ENCODE data around the gene PTGES.
"Not testable (repeated sequence)": the region's sequence is repeated elsewhere in the genome, so short reads cannot be mapped to it uniquely, and the experiment has no call there.

The PTGES gene, protein sequence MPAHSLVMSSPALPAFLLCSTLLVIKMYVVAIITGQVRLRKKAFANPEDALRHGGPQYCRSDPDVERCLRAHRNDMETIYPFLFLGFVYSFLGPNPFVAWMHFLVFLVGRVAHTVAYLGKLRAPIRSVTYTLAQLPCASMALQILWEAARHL

DNA sequence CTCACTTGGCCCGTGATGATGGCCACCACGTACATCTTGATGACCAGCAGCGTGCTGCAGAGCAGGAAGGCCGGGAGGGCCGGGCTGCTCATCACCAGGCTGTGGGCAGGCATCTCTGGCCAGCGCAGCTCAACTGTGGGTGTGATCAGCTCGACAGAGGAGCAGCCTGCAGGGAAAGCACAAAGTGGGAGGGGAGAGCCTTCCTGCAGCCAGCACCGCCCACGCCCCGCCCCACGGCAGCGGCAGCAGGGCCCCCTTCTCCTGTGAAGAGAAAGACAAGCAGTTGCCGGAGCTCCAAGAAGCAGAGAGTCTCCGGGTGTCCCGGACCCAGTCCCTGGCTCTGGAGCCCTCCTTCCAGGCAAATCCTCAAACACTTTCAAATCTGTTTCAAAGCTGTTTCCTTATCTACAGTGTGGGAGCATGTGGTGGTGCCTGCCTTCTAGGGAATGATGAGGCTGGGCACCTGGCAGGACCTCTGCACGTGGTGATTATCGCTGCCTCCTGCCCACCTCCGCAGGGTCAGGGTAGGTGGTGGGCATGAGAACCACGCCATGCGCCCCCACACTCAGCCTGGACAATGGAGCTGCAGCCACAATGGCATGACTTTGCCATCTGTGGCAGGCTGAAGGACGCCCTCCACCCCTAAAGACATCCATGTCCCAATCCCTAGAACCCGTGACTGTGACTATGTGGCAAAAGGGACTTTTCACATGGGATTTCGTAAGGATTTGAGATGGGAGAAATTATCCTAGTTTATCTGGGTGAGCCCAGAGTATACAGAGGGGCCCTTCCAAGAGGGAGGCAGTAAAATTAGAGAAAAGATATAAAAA is at the start of gene PTGES:
Gene PTGES (minus strand): TSS at position 143 of the 830 bp plus-strand sequence. CDS start 30 bp downstream, at position 113.
- no peak for FAIRE-seq

DNA sequence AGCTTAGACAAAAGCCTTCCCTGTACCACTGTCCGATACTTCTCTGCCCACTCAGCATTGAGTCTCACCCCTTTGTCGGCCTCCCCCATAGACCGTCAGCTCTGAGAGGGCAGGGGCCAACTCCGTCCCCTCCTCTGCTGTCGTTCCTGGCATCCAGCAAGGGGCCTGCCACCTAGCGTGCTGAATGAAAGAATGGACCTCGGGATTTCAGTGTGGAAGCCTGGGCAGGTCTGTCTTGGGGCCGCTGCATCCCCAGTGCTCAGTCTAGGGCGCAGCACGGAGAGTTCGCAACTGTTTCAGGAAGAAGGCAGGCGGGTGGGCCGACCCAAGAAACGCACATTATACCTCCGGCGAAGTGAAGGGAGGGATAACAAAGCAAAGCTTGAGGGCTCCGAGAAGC is 48.7 kb upstream of the PTGES start:
- FAIRE-seq: no peak

DNA sequence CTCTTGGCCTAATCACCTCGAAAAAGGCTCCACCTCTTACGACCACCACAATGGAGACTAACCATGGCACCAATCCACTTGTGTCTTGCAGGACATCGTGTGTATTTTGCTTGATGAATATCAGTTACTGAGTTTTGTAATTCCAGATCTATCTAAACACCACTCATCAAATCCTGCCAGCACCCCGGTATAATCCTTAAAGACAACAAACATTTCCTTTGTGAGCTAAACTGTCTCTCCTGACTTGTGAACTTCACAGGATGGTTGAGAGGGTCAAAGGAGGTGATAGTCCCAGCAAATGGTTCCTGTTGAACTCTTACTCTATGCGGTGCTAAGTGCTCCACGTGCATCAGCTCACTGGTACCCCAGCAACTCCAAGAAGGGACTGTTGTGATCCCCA is 46.1 kb upstream of the PTGES start:
- FAIRE-seq: no peak

DNA sequence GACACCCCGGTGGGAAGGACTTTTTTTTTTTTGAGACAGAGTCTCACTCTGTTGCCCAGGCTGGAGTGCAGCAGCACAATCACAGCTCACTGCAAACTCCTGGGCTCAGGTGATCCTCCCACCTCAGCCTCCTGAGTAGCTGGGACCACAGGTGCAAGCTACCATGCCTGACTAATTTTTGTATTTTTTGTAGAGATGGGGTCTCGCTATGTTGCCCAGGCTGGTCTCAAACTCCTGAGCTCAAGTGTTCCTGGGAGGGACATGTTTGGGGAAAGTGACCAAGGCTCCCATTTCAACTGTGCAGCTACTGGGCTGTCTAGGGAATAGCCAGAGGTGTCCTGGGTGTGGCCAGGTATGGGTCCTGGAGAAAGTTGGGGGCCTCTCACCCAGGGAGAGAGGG is 43.2 kb upstream of the PTGES start:
- not testable (repeated sequence) for FAIRE-seq

DNA sequence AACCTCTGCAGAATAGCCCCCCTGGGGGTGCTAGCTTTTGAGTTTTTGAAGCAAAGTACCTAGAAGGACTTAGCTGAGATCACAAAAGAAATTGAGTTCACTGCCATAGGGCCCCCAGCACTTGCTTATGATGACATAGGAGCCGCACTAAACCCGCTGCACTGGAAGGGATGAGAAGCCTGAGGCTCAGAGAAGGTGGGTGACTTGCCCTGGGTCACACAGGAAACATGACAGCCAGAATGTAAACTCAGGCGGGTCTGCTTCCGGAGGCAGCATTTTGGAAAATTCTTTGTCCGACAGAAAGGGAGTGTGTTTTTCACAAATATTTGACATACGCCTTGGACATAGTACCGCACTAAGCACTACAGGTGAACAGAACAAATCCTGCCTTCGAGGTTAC is 41.7 kb upstream of the PTGES start:
- no peak for FAIRE-seq

DNA sequence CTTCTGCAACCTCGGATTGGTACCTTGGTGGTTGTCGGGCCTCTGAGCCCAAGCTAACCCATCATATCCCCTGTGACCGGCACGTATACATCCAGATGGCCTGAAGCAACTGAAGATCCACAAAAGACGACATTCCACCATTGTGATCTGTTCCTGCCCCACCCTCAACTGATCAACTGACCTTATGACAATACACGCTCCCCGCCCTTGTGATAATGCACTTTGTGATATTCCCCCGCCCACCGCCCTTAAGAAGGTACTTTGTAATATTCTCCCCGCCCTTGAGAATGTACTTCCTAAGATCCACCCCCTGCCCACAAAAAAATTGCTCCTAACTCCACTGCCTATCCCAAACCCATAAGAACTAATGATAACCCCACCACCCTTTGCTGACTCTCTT is 33.6 kb upstream of the PTGES start:
- no peak for FAIRE-seq

DNA sequence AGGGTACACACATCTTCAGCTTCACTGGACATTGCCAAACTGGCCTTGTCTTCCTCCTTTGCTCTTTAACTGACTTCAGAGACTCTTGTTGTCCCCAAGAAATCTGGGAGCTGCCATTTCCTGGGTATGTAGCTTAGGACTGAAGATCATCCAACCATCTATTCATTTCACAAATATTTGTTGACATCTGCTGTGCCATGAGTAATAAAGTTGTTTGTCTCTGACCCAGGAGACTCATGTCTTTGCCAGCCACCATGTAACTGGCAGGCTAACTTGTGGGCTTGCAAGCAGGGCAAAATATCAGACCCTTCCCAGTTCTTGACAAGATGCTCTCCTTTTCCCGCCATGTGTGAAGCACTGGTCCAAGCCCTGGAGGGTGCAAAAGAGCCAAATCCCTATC is 33.0 kb upstream of the PTGES start:
- FAIRE-seq: no peak

DNA sequence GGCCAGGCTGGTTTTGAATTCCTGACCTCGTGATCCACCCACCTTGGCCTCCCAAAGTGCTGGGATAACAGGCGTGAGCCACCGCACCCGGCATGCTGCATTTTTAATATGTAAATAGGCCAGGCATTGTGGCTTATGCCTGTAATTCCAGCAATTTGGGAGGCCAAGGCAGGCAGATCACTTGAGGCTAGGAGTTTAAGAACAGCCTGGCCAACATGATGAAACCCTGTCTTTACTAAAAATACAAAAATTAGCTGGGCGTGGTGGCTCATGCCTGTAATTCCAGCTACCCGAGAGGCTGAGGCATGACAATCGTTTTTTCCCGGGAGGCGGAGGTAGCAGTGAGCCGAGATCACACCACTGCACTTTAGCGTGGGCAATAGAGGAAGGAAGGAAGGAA is 32.1 kb upstream of the PTGES start:
- FAIRE-seq: not testable (repeated sequence)

DNA sequence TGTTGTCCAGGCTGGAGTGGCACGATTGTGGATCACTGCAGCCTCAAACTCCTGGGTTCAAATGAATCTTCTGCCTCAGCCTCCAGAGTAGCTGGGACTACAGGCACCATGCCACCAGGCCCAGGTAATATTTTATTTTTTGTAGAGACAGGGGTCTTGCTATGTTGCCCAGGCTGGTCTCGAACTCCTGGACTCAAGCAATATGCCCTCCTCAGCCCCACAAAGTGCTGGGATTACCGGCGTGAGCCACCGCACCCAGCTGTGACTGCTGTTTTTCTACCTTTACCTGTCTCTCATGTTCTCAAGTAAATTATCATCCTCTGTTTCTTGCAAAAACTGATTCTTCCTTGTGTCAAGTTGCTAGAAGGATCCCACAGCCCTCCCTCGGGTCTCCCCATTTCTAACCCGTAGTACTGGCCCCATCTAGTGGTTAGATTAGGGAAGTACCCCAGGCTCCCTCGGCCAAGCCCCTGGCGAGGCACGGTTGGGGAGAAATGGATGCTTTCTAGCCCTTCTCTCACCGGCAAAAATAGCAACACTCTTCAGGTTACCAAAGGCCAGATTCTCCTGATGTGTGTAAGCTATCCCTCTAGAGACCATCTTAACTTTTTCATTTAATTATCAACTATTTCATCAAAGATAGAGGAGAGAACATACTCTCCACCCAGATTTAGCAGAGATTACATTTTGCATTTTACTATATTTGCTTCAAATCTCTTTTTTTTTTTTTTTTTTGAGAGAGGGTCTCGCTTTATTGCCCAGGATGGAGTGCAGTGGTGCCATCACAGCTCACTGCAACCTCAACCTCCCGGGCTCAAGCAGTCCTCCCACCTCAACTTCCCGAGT is 30.9 kb upstream of the PTGES start:
- no peak for FAIRE-seq

DNA sequence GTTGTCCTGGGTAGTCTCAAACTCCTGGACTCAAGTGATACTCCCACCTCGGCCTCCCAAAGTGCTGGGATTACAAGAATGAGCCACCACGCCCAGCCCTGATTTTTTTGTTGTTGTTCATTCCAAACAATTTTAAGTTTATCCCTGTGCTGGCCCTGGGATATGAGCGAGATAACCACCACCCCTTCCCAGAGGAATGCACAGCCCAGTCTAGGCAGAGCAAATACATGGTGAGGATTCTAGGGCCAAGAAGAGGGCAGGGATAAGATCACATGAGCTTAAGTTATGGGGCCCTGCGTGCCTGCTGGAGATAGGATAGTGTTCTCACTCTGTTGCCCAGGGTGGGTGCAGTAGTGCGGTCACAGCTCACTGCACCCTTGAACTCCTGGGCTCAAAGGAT is 29.1 kb upstream of the PTGES start:
- no peak for FAIRE-seq

DNA sequence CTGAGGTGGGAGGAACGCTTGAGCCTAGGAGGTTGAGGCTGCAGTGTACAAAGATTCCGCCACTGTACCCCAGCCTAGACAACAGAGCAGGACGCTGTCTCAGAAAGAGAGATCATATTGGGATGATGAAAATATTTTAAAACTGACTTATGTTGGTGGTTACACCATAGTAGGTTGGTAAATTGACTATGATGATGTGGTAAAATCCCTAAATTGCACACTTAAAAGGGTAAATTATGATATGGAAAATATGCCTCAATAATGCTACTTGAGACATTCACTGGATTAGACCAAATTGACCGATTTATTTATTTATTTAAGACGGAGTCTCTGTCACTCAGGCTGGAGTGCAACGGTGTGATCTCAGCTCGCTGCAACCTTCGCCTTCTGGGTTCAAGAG is 28.3 kb upstream of the PTGES start:
- no peak for FAIRE-seq

DNA sequence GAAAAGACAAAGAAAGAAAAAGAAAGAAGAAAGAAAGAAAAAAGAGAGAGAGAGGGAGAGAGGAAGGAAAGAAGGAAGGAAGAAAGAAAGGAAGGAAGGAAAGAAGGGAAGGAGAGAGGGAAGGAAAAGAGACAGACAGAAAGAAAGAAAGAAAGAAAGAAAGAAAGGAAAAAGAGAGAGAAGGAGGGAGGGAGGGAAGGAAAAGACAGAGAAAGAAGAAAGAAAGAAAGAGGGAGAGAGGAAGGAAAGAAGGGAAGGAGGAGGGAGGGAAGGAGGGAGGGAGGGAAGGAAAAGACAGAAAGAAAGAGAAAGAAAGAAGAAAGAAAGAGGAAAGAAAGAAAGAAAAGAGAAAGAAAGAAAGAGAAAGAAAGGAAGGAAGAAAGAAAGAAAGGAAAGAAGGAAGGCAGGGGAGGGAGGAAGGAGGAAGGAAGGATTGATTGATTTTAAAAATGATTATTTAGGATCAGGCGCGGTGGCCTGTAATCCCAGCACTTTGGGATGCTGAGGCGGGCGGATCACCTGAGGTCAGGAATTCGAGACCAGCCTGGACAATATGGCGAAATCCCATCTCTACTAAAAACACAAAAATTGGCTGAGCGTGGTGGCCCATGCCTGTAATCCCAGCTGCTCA is 26.8 kb upstream of the PTGES start:
- FAIRE-seq: no peak

DNA sequence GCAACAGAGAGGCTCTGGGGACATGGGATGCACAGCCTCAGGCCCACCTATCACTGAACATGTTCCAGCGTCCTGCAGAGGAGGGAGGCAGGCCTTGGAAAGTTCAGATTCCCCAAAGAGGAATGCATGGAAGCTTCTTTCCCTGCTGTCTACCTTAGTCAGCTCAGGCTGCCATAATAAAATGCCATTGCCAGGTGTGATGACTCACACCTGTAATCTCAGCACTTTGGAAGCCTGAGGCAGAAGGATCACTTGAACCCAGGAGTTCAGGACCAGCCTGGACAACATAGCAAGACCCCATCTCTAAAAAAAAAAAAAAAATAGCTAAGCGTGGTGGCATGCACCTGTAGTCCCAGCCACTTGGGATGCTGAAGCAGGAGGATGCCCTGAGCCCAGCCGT is 25.6 kb upstream of the PTGES start:
- no peak for FAIRE-seq

DNA sequence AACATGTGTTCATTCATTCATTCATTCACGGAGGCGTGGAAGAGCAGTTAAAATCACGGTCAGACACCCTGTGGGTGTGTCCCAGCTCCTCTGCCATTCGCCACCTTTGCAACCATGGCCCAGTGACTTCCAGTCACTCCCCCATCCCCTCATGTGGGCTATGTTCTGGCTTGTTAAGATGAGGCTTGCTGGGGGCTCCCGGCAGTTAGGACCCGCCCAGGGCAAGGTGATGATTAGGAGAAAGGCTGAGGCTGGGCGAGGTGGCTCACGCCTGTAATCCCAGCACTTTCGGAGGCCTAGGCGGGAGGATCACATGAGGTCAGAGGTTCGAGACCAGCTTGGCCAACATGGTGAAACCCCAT is 24.9 kb upstream of the PTGES start:
- no peak for FAIRE-seq

DNA sequence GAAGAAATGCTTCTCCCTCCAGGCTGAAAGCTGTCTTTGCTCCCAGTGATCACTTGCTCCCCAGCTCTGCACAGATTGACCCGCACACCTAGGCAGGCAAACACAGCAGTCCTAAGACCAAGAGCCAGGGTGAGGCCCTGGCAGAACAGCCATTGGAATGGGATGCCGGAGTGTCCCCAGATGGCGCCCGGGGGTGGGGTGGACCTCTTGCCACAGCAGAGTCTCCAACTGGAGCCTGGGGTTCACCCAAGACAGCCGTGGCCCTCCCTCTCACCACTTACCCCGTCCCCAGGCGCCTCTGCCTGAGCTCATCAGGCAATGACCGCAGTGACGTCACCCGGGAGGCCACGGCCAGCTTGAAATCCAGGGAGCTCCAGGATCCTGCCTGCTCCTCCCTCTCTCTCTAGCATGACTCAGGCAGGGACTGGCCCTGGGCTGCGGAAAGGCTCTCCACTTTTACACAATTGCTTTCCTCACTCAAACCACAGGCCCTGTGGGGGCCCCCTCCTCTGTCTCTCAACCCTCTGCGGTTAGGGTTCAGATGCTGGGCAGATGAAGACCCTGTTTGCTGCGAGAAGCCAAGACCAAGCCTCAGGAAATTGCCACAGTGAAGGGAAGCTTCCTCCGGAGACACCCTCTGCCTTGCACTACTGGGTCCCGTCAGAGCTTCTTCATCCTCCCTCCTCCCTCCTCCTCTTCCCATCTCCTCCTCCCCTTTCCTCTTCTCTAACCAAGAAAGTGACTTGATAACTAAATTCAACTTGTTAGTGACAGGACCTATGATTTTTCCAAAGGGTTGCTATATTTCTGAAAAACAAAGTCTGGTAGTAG is 24.3 kb upstream of the PTGES start:
- FAIRE-seq: no peak

DNA sequence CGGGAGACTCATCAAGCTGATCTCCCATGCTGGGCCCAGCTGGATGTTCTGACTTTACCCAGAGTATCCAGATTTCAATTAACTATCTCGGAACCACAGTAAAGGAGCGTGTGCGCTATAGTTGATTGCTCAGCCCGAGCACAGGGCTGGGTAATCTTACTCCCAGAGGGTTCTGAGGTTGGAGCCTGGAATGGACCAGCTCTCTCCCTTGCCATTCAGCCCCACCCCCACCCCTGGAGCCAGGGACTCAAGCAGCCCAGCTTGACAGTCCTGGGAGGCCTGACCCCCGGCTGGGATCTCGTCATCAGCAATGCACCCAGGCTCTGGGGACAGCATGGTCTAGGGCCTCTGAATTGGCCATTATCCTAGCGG is 23.7 kb upstream of the PTGES start:
- FAIRE-seq: no peak

DNA sequence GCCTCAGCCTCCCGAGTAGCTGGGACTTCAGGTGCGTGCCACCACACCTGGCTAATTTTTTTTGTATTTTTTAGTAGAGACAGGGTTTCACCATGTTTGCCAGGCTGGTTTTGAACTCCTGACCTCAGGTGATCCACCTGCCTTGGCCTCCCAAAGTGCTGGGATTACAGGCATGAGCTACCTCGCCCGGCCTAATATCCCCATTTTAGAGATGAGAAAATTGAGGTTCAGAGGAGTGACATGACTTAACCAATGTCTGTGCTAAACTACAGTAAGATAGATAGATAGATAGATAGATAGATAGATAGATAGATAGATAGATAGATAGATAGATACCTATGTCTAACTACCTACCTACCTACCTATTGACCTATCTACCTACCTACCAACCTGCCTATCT is 23.3 kb upstream of the PTGES start:
- FAIRE-seq: not testable (repeated sequence)

DNA sequence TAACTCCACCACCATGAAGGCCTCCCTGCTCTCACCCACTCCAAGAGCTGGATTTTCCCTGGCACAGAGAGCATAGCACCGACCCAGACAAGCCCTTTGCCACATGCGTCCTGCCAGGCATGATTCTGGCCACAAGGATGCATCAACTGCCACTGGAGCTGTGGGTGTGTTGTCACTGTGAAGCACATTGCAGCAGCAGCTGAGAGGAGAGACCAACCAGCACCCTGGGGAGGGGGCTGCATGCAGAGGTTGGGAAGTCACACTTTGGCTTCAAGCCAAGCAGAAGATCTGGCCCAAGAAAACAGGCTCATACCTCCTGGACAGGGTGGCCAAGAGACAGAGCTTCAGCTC is 22.6 kb upstream of the PTGES start:
- FAIRE-seq: no peak

DNA sequence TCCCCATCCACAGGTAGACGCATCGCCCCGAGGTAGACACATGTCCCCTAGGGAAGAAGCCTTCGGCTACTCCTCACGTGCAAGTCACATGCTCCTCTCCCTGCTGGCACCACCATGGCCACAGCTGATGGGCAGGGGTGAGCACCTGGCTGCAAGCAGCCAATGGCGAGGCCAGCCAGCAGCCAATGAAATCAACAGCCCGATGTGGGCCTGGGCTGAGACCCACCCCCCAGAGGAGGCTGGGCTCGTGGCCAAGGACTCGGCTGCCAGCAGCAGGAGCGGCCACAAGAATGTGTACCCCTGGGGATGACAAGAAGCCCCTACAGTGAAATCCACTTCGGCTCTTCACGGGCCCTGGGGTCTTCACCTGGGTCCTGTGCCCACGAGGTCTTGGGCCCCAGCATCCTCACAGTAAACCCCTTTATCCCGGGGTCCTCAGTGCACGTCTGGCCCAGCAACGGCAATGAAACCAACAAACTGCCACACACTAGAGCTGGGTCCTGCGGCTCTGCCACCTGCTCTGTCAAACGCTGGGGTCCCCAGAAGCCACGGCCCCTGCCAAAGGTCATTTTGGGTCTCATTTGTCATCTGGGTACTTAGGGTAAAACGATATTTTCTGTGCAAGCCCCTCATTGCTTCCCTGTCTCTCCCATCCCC is 22.1 kb upstream of the PTGES start:
- no peak for FAIRE-seq

DNA sequence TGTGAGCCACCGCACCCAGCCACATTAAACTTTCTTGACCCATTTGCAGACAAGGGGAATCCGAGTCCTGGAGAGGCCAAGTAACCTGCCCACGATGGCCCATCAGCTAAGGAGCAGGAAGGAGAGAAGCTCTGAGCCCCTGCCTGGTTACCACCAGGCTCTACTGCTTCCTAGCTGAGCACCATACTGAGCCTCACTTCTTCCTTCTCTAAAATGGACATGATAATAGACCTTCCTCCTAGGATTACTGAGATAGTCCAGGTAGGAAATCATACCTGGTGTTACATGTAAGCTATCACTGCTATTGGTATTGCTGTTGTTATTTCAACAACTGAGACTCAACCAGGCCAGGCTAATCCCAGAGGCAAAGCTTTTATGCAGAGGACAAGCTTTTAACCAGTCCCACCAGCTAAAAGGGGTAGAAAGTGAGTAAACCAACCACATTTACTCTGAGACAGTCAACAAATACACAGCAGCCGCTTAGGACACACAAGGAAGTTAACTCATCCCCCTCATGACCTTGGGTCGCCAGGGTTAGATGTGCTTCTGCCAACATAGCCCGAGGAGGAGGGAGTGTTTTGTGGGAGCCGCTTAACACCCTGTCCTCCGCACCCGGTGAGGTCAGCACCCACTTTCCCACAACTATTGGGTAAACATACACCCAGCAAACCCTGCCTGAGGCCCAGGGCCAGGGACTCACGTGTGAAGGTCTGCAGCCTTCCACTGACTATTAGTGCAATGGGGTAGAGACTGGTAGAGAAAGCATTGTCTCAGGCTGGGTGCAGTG is 20.6 kb upstream of the PTGES start:
- no peak for FAIRE-seq

DNA sequence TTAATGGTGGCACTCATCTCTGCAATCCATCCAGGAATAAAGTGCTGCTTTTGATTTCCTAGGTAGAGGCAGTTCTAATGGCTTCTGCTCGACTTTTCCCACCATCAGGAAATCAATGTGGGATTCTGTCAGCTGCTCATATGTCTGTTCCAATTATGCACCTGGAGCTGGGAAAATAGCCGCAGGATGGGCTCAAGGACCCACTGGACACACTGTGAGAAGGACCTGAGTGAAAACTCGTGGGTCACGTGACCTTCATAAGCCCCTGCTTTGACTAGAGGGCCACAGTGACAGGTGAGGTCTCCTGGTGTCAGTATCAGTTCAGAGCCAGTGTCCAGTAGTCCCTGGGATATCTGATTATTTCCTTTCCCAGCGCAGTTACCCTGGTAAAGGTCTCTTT is 17.9 kb upstream of the PTGES start:
- no peak for FAIRE-seq

Data from TTC549 (cell line).